HG02610 (cell line): ENCODE results near the gene MYADM.
"Not testable (repeated sequence)": the region's sequence is repeated elsewhere in the genome, so short reads cannot be mapped to it uniquely, and the experiment has no call there.

Experiments used
- ATAC-seq: cut with Tn5 transposase; IDR thresholded peaks from one replicate; pipeline ENCODE4 v1.9.1; 2021; ENCODE audit warnings: mild to moderate bottlenecking, moderate library complexity; ENCODE audit not compliant: unreplicated experiment

MYADM gene

GRCh38 chr19:53867225-53868090 is at the start of gene MYADM:
MYADM (plus strand) TSS chr19:53867883; CDS start chr19:53873530, 5,647 bp downstream.
- peak; percentile 73 for ATAC-seq

GRCh38 chr19:53818756-53819155 is 48.9 kb upstream of the MYADM start:
- ATAC-seq: no peak

- ATAC-seq: no peak
These were observed 47.8 kb upstream of the MYADM start for GRCh38 chr19:53819861-53820260.

GRCh38 chr19:53823380-53824120 is 44.1 kb upstream of the MYADM start:
- no peak for ATAC-seq

- no peak for ATAC-seq
These were observed 43.5 kb upstream of the MYADM start, which contains the start of gene NLRP12 for GRCh38 chr19:53824134-53824611. NLRP12 (minus strand) TSS chr19:53824314; CDS start chr19:53824174, 140 bp downstream.

GRCh38 chr19:53826876-53827275 is 40.8 kb upstream of the MYADM start:
- ATAC-seq: no peak

- ATAC-seq: no peak
These were observed 39.2 kb upstream of the MYADM start for GRCh38 chr19:53828531-53828930.

- not testable (repeated sequence) for ATAC-seq
These were observed 34.8 kb upstream of the MYADM start for GRCh38 chr19:53832861-53833260.

- not testable (repeated sequence) for ATAC-seq
These were observed 29.2 kb upstream of the MYADM start for GRCh38 chr19:53838446-53838845.

- ATAC-seq: not testable (repeated sequence)
These were observed 27.4 kb upstream of the MYADM start for GRCh38 chr19:53840241-53840640.

- ATAC-seq: not testable (repeated sequence)
These were observed 26.8 kb upstream of the MYADM start for GRCh38 chr19:53840914-53841313.

- ATAC-seq: no peak
These were observed 22.8 kb upstream of the MYADM start for GRCh38 chr19:53844849-53845246.

GRCh38 chr19:53847555-53847954 is 20.1 kb upstream of the MYADM start:
- no peak for ATAC-seq

- no peak for ATAC-seq
These were observed 18.4 kb upstream of the MYADM start for GRCh38 chr19:53849237-53849676.

- no peak for ATAC-seq
These were observed 14.0 kb upstream of the MYADM start for GRCh38 chr19:53853707-53854106.

GRCh38 chr19:53864308-53864836 is 3.3 kb upstream of the MYADM start:
- no peak for ATAC-seq

- ATAC-seq: no peak
These were observed 2.2 kb upstream of the MYADM start for GRCh38 chr19:53865523-53865917.

- ATAC-seq: peak; percentile 27
These were observed 1.5 kb upstream of the MYADM start for GRCh38 chr19:53865918-53866864.

GRCh38 chr19:53866865-53867224 is 838 bp upstream of the MYADM start:
- no peak for ATAC-seq
